Measurements from ENCODE around the gene ERF. TPM values are rescaled to one million over a fixed set of nuclear protein-coding genes. Genes with fewer than 3 reads are reported as not detected.
A peak's percentile ranks its signal among the peaks of the same experiment; 100 is the strongest.

ERF gene
- total RNA-seq, 1 donor: 31.8 TPM

DNA sequence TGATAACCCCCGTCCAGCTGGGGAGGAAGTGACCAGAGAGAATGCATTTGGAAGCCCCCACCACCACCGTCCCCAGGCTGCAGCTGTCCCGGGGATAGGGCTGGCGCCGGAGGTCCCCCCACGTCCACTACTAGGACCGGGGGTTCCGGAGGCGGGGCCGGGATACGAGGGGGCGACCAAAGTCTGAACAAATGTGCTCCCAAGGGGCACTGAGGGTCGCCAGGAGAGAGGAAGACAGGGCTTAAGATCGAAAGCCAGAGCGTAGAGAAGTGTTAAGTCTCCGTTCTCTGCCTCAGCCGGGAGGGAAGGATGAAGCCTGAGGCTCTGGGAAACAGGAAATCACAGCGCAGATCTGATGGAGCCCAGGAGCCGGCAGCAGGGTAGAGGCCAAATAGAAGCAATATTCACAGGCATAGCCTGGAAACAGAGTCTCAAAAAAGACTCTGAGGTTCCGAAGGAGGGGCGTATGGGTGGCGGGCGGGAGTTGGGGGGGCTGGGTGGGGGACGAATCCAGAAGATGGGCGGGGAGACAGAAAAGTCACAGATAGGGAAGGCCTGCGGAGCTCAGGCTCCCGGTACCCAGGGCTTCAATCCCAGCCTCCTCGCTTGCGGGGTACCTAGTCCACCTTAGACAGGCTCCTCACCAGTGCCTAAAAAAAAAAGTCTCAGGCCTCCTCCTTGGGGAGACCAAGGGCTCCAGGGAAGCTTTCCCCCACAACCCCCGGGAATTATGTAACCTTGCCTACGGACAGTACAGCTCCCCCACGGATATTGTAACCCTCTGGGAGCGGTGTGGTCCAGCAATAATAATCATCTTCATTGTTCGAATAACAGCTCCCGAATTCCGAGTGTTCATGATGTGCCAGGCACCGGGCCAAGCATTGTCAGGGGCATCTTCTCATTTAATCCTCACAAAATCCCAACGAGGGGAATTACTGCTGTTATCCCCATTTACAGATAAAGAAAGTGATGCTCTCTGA is 1.1 kb upstream of the ERF start:
- H3K4me1 ChIP-seq (ENCODE audit: insufficient read depth, low read length): peaks cover 29% of the 10 kb centered on the region
- H3K4me2 ChIP-seq (ENCODE audit: insufficient read depth, low read length): peak overlapping the region; percentile 89
- H3K27me3 ChIP-seq (ENCODE audit: insufficient read depth, low read length): no peaks in the 10 kb centered on the region
- no peaks in the 10 kb centered on the region for H3K9me3 ChIP-seq (ENCODE audit: low read depth, low read length)
- H3K27ac ChIP-seq (ENCODE audit: low read depth, low read length): peak overlapping the region; percentile 80
- H2AFZ ChIP-seq (ENCODE audit: low read length): peak overlapping the region; percentile 94
- no peaks in the 10 kb centered on the region for H3K36me3 ChIP-seq (ENCODE audit: insufficient read depth, low read length)
- peak overlapping the region; percentile 95 for H3K4me3 ChIP-seq (ENCODE audit: insufficient read depth, low read length)
- H4K20me1 ChIP-seq (ENCODE audit: insufficient read depth, low read length): peaks cover 7% of the 10 kb centered on the region
- peaks cover 36% of the 10 kb centered on the region for H3K79me2 ChIP-seq (ENCODE audit: insufficient read depth, low read length)
- DNase-seq (ENCODE audit: insufficient read length, low spot score, missing footprints): peak; percentile 91
- TF ChIP-seq, protein P1, sequence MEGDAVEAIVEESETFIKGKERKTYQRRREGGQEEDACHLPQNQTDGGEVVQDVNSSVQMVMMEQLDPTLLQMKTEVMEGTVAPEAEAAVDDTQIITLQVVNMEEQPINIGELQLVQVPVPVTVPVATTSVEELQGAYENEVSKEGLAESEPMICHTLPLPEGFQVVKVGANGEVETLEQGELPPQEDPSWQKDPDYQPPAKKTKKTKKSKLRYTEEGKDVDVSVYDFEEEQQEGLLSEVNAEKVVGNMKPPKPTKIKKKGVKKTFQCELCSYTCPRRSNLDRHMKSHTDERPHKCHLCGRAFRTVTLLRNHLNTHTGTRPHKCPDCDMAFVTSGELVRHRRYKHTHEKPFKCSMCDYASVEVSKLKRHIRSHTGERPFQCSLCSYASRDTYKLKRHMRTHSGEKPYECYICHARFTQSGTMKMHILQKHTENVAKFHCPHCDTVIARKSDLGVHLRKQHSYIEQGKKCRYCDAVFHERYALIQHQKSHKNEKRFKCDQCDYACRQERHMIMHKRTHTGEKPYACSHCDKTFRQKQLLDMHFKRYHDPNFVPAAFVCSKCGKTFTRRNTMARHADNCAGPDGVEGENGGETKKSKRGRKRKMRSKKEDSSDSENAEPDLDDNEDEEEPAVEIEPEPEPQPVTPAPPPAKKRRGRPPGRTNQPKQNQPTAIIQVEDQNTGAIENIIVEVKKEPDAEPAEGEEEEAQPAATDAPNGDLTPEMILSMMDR (IDR thresholded peaks at IDR 0.05; ENCODE audit: extremely low read depth, low read depth, low read length): no peak

DNA sequence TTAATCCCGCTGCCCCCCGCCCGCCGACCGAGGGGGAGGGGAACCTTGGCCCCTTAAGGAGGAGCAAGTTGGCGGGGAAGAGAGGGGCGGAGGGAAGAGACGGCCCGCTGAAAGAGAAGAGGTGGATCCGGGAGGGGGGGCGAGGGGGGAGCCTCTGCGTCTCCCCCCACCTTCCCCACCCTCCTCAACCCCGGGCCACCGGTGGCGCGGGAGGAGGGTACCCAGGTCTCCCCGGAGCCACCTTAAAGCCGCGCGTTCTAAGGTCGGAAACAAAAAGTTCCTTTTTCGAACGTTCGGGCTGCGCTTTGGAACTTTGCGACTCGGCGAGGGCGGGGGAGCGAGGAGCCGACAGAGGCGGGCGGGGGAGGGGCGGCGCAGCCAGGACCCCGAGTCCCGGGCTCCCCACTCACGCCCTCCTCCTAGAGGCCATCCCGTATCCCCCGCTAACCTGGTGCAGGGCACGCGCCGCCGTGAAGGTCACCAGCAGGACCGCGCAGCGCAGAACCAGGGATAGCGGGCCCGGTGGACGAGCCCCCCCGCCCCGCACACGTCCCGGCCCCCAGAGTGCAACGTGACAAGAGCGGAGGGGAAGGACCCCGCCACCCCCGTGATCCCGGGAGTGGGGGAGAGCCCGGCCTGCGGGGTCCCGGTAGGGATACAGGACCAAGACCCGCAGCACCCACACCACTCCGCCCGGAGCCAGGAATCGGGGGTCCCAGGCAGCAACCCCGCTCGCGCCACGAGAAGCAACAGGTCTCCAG is 659 bp downstream of the ERF start:
- H3K4me2 ChIP-seq (ENCODE audit: insufficient read depth, low read length): peak overlapping the region; percentile 70
- H3K9me3 ChIP-seq (ENCODE audit: low read depth, low read length): no peaks in the 10 kb centered on the region
- peak overlapping the region; percentile 90 for H3K27ac ChIP-seq (ENCODE audit: low read depth, low read length)
- no peaks in the 10 kb centered on the region for H3K27me3 ChIP-seq (ENCODE audit: insufficient read depth, low read length)
- peaks cover 20% of the 10 kb centered on the region for H4K20me1 ChIP-seq (ENCODE audit: insufficient read depth, low read length)
- H3K79me2 ChIP-seq (ENCODE audit: insufficient read depth, low read length): peaks cover 54% of the 10 kb centered on the region
- TF ChIP-seq, protein P1 (IDR thresholded peaks at IDR 0.05; ENCODE audit: extremely low read depth, low read depth, low read length): no peak
- peak overlapping the region; percentile 95 for H3K4me3 ChIP-seq (ENCODE audit: insufficient read depth, low read length)
- H3K4me1 ChIP-seq (ENCODE audit: insufficient read depth, low read length): peaks cover 41% of the 10 kb centered on the region
- H2AFZ ChIP-seq (ENCODE audit: low read length): no peak overlapping the region
- peaks cover 14% of the 10 kb centered on the region for H3K36me3 ChIP-seq (ENCODE audit: insufficient read depth, low read length)
- peak; percentile 90 for DNase-seq (ENCODE audit: insufficient read length, low spot score, missing footprints)

DNA sequence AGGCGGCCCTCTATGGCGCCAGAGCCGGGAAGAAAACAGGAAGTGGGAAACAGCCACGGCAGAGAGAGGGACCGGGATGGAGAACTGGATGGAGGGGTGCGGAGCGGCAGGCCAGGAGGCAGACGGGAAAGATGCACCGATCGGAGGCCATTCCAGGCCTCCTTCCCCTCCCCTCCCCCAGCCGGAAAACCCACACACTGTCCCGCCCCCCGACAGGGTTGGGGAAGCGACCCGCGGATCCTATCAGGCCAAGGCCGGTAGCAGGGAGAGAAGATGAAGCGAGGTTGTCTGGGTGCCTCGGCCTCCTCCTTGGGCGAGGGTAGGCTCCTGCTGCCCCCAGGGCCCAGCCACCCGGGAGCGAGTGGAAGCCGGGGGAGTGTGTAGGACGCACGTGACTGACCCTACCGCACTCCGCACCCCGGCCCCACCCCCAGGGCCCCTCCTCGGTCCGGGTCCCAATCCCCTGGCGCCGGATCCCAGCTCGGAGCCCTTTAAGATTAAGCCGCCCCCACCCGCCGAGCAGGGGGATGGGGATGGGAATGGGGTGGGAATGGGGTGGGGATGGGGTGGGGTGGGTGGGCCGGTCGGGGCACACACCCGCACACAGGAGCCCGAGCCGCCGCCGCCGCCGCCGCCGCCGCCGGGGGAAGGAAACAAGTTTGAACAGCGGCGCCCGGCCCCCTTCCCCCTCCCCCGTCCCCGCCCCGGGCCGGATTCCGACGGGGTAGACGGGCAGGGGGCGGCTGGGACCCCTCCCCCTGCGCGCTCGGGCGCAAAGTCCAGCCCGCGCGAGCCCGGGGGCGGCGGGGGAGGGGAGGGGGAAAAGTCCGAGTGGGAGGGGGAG is 1.5 kb downstream of the ERF start:
- Histone ChIP-seq H3K27me3 (ENCODE audit: insufficient read depth, low read length) (no peaks in the 10 kb centered on the region), H3K4me2 (ENCODE audit: insufficient read depth, low read length) (peak overlapping the region; percentile 97), H3K4me1 (ENCODE audit: insufficient read depth, low read length) (peaks cover 41% of the 10 kb centered on the region), H3K9me3 (ENCODE audit: low read depth, low read length) (no peaks in the 10 kb centered on the region), H3K4me3 (ENCODE audit: insufficient read depth, low read length) (peak overlapping the region; percentile 95), H4K20me1 (ENCODE audit: insufficient read depth, low read length) (peaks cover 20% of the 10 kb centered on the region), H3K27ac (ENCODE audit: low read depth, low read length) (peak overlapping the region; percentile 93), H3K36me3 (ENCODE audit: insufficient read depth, low read length) (peaks cover 18% of the 10 kb centered on the region), H3K79me2 (ENCODE audit: insufficient read depth, low read length) (peaks cover 62% of the 10 kb centered on the region), H2AFZ (ENCODE audit: low read length) (no peak overlapping the region)
- peak; percentile 96 for DNase-seq (ENCODE audit: insufficient read length, low spot score, missing footprints)
- TF ChIP-seq, protein P1 (IDR thresholded peaks at IDR 0.05; ENCODE audit: extremely low read depth, low read depth, low read length): no peak
